ENCODE data around the gene PLEKHG5. TPM values are rescaled to one million over a fixed set of nuclear protein-coding genes. Genes with fewer than 3 reads are reported as not detected.

Gene PLEKHG5
- total and polyA plus RNA-seq, 4 donors, result 0.28 to 1.9 (median 1.1) TPM

GRCh38 chr1:6467744-6468688 is 23.5 kb downstream of the PLEKHG5 start:
- H3K9ac ChIP-seq (ENCODE audit: low read depth in 1 of 2, low read length in 2 of 2), result no peak overlapping the region
- no peak for TF ChIP-seq GABPA (IDR thresholded peaks at IDR 0.05 in 1 of 2, conservative IDR thresholded peaks at IDR 0.05 in 1 of 2)
- TF ChIP-seq JUND (IDR thresholded peaks at IDR 0.05), result no peak
- no peak for TF ChIP-seq EGR1 (IDR thresholded peaks at IDR 0.05; ENCODE audit: low read depth in 2 of 2)
- no peak for TF ChIP-seq NR2F2 (IDR thresholded peaks at IDR 0.05)
- TF ChIP-seq HNF4G (IDR thresholded peaks at IDR 0.05), result no peak
- TF ChIP-seq FOXA2 (IDR thresholded peaks at IDR 0.05), result no peak
- no peak for TF ChIP-seq HNF4A (conservative IDR thresholded peaks at IDR 0.05)
- TF ChIP-seq YY1 (IDR thresholded peaks at IDR 0.05), result no peak
- no peak for TF ChIP-seq ATF3 (IDR thresholded peaks at IDR 0.05)
- no peak for TF ChIP-seq FOXA1 (IDR thresholded peaks at IDR 0.05)
- no peak for TF ChIP-seq MAX (IDR thresholded peaks at IDR 0.05)
- TF ChIP-seq RAD21 (IDR thresholded peaks at IDR 0.05), result no peak
- TF ChIP-seq RXRA (IDR thresholded peaks at IDR 0.05), result no peak
- H3K9me3 ChIP-seq (ENCODE audit: control insufficient read depth in 4 of 4, low read length in 3 of 4), result no peaks in the 10 kb centered on the region
- no peaks in the 10 kb centered on the region for H3K36me3 ChIP-seq (ENCODE audit: control insufficient read depth in 4 of 4, insufficient read depth in 3 of 4, low read depth in 1 of 4, low read length in 3 of 4)
- H3K4me1 ChIP-seq (ENCODE audit: control insufficient read depth in 4 of 4, insufficient read depth in 4 of 4, low read length in 3 of 4), result peaks cover 7 to 28% (median 16%) of the 10 kb centered on the region in 4 donors
- no peak for DNase-seq (ENCODE audit: low spot score)
- no peaks in the 10 kb centered on the region for H3K27me3 ChIP-seq (ENCODE audit: control insufficient read depth in 4 of 4, insufficient read depth in 4 of 4, low read length in 3 of 4)
- H3K4me3 ChIP-seq (ENCODE audit: low read depth in 1 of 3, low read length in 3 of 3), result no peak overlapping the region
- no peak overlapping the region for H3K27ac ChIP-seq (ENCODE audit: low read depth in 1 of 2, low read length in 2 of 2)
- WGBS, result 95% methylated on average over 30 of the region's 30 CpGs

- no peak for DNase-seq (ENCODE audit: low spot score)
- no peaks in the 10 kb centered on the region for H3K9me3 ChIP-seq (ENCODE audit: control insufficient read depth in 4 of 4, low read length in 3 of 4)
- no peaks in the 10 kb centered on the region for H3K27me3 ChIP-seq (ENCODE audit: control insufficient read depth in 4 of 4, insufficient read depth in 4 of 4, low read length in 3 of 4)
- no peak overlapping the region for H3K27ac ChIP-seq (ENCODE audit: low read depth in 1 of 2, low read length in 2 of 2)
- no peaks in the 10 kb centered on the region for H3K36me3 ChIP-seq (ENCODE audit: control insufficient read depth in 4 of 4, insufficient read depth in 3 of 4, low read depth in 1 of 4, low read length in 3 of 4)
- H3K4me3 ChIP-seq (ENCODE audit: low read depth in 1 of 3, low read length in 3 of 3), result no peak overlapping the region
- no peak overlapping the region for H3K9ac ChIP-seq (ENCODE audit: low read depth in 1 of 2, low read length in 2 of 2)
- no peak for TF ChIP-seq FOXA1 (IDR thresholded peaks at IDR 0.05)
- TF ChIP-seq YY1 (IDR thresholded peaks at IDR 0.05), result no peak
- TF ChIP-seq MAX (IDR thresholded peaks at IDR 0.05), result no peak
- TF ChIP-seq CTCF (IDR thresholded peaks at IDR 0.05; ENCODE audit: low read depth, low read length, missing input control), result no peak
- no peak for TF ChIP-seq ATF3 (IDR thresholded peaks at IDR 0.05)
- TF ChIP-seq RXRA (IDR thresholded peaks at IDR 0.05), result no peak
- no peak for TF ChIP-seq HNF4G (IDR thresholded peaks at IDR 0.05)
- no peak for TF ChIP-seq ZBTB33 (IDR thresholded peaks at IDR 0.05)
- TF ChIP-seq REST (IDR thresholded peaks at IDR 0.05), result no peak
- no peak for TF ChIP-seq TAF1 (conservative IDR thresholded peaks at IDR 0.05)
- no peak for TF ChIP-seq FOXA2 (IDR thresholded peaks at IDR 0.05)
- no peak for TF ChIP-seq JUND (IDR thresholded peaks at IDR 0.05)
- no peak for TF ChIP-seq GABPA (IDR thresholded peaks at IDR 0.05 in 1 of 2, conservative IDR thresholded peaks at IDR 0.05 in 1 of 2)
- TF ChIP-seq RAD21 (IDR thresholded peaks at IDR 0.05), result no peak
- TF ChIP-seq SP1 (IDR thresholded peaks at IDR 0.05), result no peak
- no peak for TF ChIP-seq NR2F2 (IDR thresholded peaks at IDR 0.05)
- no peak for TF ChIP-seq EGR1 (IDR thresholded peaks at IDR 0.05; ENCODE audit: low read depth in 2 of 2)
- WGBS, result 96% methylated on average over 12 of the region's 12 CpGs
- peaks cover 7 to 26% (median 13%) of the 10 kb centered on the region in 4 donors for H3K4me1 ChIP-seq (ENCODE audit: control insufficient read depth in 4 of 4, insufficient read depth in 4 of 4, low read length in 3 of 4)
Observed at GRCh38 chr1:6467224-6467623, 24.2 kb downstream of the PLEKHG5 start.
